ENCODE results near the gene HOXA13.
A peak's percentile ranks its signal among the peaks of the same experiment; 100 is the strongest.

Gene HOXA13

GRCh38 chr7:27162561-27163287, 37.2 kb downstream of the HOXA13 start:
- no peak for DNase-seq (ENCODE audit: low spot score)
- TF ChIP-seq CTCF (conservative IDR thresholded peaks at IDR 0.05; ENCODE audit: low read depth): no peak
- CTCF ChIA-PET: interaction anchor here (0.7 to 2.5 kb wide), 7 partner anchors 9 to 794 kb away, joined by 3 to 45 read pairs (median 6); partner anchors contain the start of genes HOXA3 and HOXA5
- POLR2A ChIA-PET (ENCODE audit: low non-redundant PET): interaction anchor here (0.8 kb wide), 1 partner anchor 14 kb away, joined by 4 read pairs; no protein-coding TSS in a partner anchor
- H3K27ac ChIP-seq: peak overlapping the region; percentile 96

- peak overlapping the region; percentile 94 for H3K27ac ChIP-seq
- CTCF ChIA-PET: interaction anchor here (0.7 to 2.5 kb wide), 9 partner anchors 11 to 963 kb away, joined by 3 to 45 read pairs (median 5); partner anchors contain the start of genes HOXA11, HOXA3 and HOXA5
- POLR2A ChIA-PET (ENCODE audit: low non-redundant PET): interaction anchor here (0.8 kb wide), 1 partner anchor 13 kb away, joined by 4 read pairs; no protein-coding TSS in a partner anchor
- DNase-seq (ENCODE audit: low spot score): no peak
- TF ChIP-seq CTCF (conservative IDR thresholded peaks at IDR 0.05; ENCODE audit: low read depth): no peak
Measured at GRCh38 chr7:27161721-27162560, 38.0 kb downstream of the HOXA13 start.

- CTCF ChIA-PET: interaction anchor here (0.9 to 2.5 kb wide), 17 partner anchors 10 to 963 kb away, joined by 3 to 45 read pairs (median 5); partner anchors contain the start of genes HOXA10, HOXA11, HOXA3 and HOXA5
- TF ChIP-seq CTCF (conservative IDR thresholded peaks at IDR 0.05; ENCODE audit: low read depth): peak; percentile 53
- DNase-seq (ENCODE audit: low spot score): no peak
- H3K27ac ChIP-seq: peak overlapping the region; percentile 94
- POLR2A ChIA-PET (ENCODE audit: low non-redundant PET): interaction anchor here (0.6 to 0.7 kb wide), 3 partner anchors 28 to 47 kb away, joined by 3 read pairs; no protein-coding TSS in a partner anchor
Measured at GRCh38 chr7:27161214-27161720, 38.6 kb downstream of the HOXA13 start.

- H3K27ac ChIP-seq: peak overlapping the region; percentile 94
- ChIA-PET CTCF (interaction anchor here (0.6 to 2.5 kb wide), 19 partner anchors 10 to 962 kb away, joined by 3 to 45 read pairs (median 5); partner anchors contain the start of genes HOXA10, HOXA11, HOXA3 and HOXA5), POLR2A (ENCODE audit: low non-redundant PET) (interaction anchor here (0.6 to 0.7 kb wide), 3 partner anchors 27 to 46 kb away, joined by 3 read pairs; no protein-coding TSS in a partner anchor)
- DNase-seq (ENCODE audit: low spot score): no peak
- peak; percentile 99 for TF ChIP-seq CTCF (conservative IDR thresholded peaks at IDR 0.05; ENCODE audit: low read depth)
Measured at GRCh38 chr7:27160546-27161213, 39.2 kb downstream of the HOXA13 start.

GRCh38 chr7:27160145-27160545, 39.7 kb downstream of the HOXA13 start:
- TF ChIP-seq CTCF (conservative IDR thresholded peaks at IDR 0.05; ENCODE audit: low read depth): no peak
- peak overlapping the region; percentile 94 for H3K27ac ChIP-seq
- POLR2A ChIA-PET (ENCODE audit: low non-redundant PET): no interaction called here
- CTCF ChIA-PET: interaction anchor here (0.6 to 2.5 kb wide), 15 partner anchors 9 to 962 kb away, joined by 3 to 45 read pairs (median 5); partner anchors contain the start of genes HOXA10, HOXA3 and HOXA5
- no peak for DNase-seq (ENCODE audit: low spot score)
